ENCODE measurements around the gene HDAC9. TPM values are rescaled to one million over a fixed set of nuclear protein-coding genes. Genes with fewer than 3 reads are reported as not detected.

HDAC9 gene
- total RNA-seq, 6 donors from 2014 or later: 8.4 to 23.1 (median 10.4) TPM

- DNase-seq: no peak
- ATAC-seq (ENCODE audit: low FRiP score in 2 of 2): no peak
- no peaks in the 10 kb centered on the region for H3K4me1 ChIP-seq
- 63 to 86% methylated on average over 1 of the region's 1 CpG for WGBS, 2 donors
- H3K27me3 ChIP-seq: no peaks in the 10 kb centered on the region
- H3K36me3 ChIP-seq: no peaks in the 10 kb centered on the region
- no peak overlapping the region for H3K4me3 ChIP-seq
- no peak overlapping the region for H3K27ac ChIP-seq
- peaks cover 7 to 15% (median 12%) of the 10 kb centered on the region in 4 donors for H3K9me3 ChIP-seq
- TF ChIP-seq POLR2AphosphoS5 (IDR thresholded peaks at IDR 0.05) (no peak), POLR2A (IDR thresholded peaks at IDR 0.05) (no peak), EP300 (IDR thresholded peaks at IDR 0.05) (no peak), CTCF (IDR thresholded peaks at IDR 0.05) (no peak)
Measured at GRCh38 chr7:18607025-18607424, 111.5 kb downstream of the HDAC9 start.

- TF ChIP-seq CTCF (IDR thresholded peaks at IDR 0.05) (peak in 2 of 6 experiments; percentile 30 to 36), POLR2AphosphoS5 (IDR thresholded peaks at IDR 0.05) (no peak)
- Histone ChIP-seq H3K9me3 (peaks cover 0 to 6% (median 1%) of the 10 kb centered on the region in 4 donors), H3K4me3 (no peak overlapping the region), H3K27ac (no peak overlapping the region), H3K4me1 (no peaks in the 10 kb centered on the region), H3K36me3 (no peaks in the 10 kb centered on the region), H3K27me3 (no peaks in the 10 kb centered on the region)
- DNase-seq (no peak), ATAC-seq (ENCODE audit: low FRiP score in 2 of 2) (no peak)
- 60 to 65% methylated on average over 8 of the region's 8 CpGs for WGBS, 2 donors
Measured at GRCh38 chr7:18610331-18610948, 114.9 kb downstream of the HDAC9 start.

GRCh38 chr7:18614841-18615240 lies 119.3 kb downstream of the HDAC9 start:
- no peaks in the 10 kb centered on the region for H3K27me3 ChIP-seq
- ATAC-seq (ENCODE audit: low FRiP score in 2 of 2) (no peak), DNase-seq (no peak)
- H3K27ac ChIP-seq: no peak overlapping the region
- H3K4me1 ChIP-seq: no peaks in the 10 kb centered on the region
- H3K36me3 ChIP-seq: no peaks in the 10 kb centered on the region
- H3K9me3 ChIP-seq: no peaks in the 10 kb centered on the region
- TF ChIP-seq POLR2AphosphoS5 (IDR thresholded peaks at IDR 0.05) (no peak), CTCF (IDR thresholded peaks at IDR 0.05) (no peak), POLR2A (IDR thresholded peaks at IDR 0.05) (no peak), EP300 (IDR thresholded peaks at IDR 0.05) (no peak)
- no peak overlapping the region for H3K4me3 ChIP-seq

- H3K27ac ChIP-seq: no peak overlapping the region
- no peaks in the 10 kb centered on the region for H3K36me3 ChIP-seq
- H3K27me3 ChIP-seq: no peaks in the 10 kb centered on the region
- H3K4me1 ChIP-seq: no peaks in the 10 kb centered on the region
- H3K9me3 ChIP-seq: no peaks in the 10 kb centered on the region
- WGBS, 2 donors: 56 to 71% methylated on average over 1 of the region's 1 CpG
- H3K4me3 ChIP-seq: no peak overlapping the region
- TF ChIP-seq POLR2AphosphoS5 (IDR thresholded peaks at IDR 0.05) (no peak), POLR2A (IDR thresholded peaks at IDR 0.05) (no peak), EP300 (IDR thresholded peaks at IDR 0.05) (no peak), CTCF (IDR thresholded peaks at IDR 0.05) (no peak)
- ATAC-seq (ENCODE audit: low FRiP score in 2 of 2) (no peak), DNase-seq (no peak)
Measured at GRCh38 chr7:18619311-18619710, 123.8 kb downstream of the HDAC9 start.

- H3K27ac ChIP-seq: no peak overlapping the region
- no peak for ATAC-seq (ENCODE audit: low FRiP score in 2 of 2)
- no peak overlapping the region for H3K4me3 ChIP-seq
- no peaks in the 10 kb centered on the region for H3K9me3 ChIP-seq
- no peaks in the 10 kb centered on the region for H3K27me3 ChIP-seq
- no peaks in the 10 kb centered on the region for H3K36me3 ChIP-seq
- TF ChIP-seq POLR2A (IDR thresholded peaks at IDR 0.05): no peak
- 91 to 98% methylated on average over 3 of the region's 3 CpGs for WGBS, 2 donors
- DNase-seq: no peak
- H3K4me1 ChIP-seq: no peaks in the 10 kb centered on the region
Measured at GRCh38 chr7:18623389-18623788, 127.8 kb downstream of the HDAC9 start.
